Endodermal cell (in vitro differentiated cells): Measurements from ENCODE around the gene TAF11L9. TPM values are rescaled to one million over a fixed set of nuclear protein-coding genes. Genes with fewer than 3 reads are reported as not detected.
"Not testable (repeated sequence)": the region's sequence is repeated elsewhere in the genome, so short reads cannot be mapped to it uniquely, and the experiment has no call there.

ENCODE experiments used
- DNase-seq: peaks from one replicate; pipeline ENCODE4 v3.0.0-alpha.2; 2017
- H3K27ac ChIP-seq: 2 replicates; pipeline ENCODE4 v1.5.1; 2013; ENCODE audit warnings: mild to moderate bottlenecking, low read depth, low read length, moderate library complexity
- H3K27me3 ChIP-seq: 2 replicates; pipeline ENCODE4 v1.6.1; 2013; ENCODE audit warnings: mild to moderate bottlenecking, low read length, moderate library complexity; ENCODE audit not compliant: insufficient read depth, control insufficient read depth, poor library complexity, severe bottlenecking
- H3K36me3 ChIP-seq: 2 replicates; pipeline ENCODE4 v1.7.0; 2013; ENCODE audit warnings: mild to moderate bottlenecking, low read length, moderate library complexity; ENCODE audit not compliant: control insufficient read depth, insufficient read depth
- H3K4me1 ChIP-seq: one replicate; pipeline ENCODE4 v1.7.0; 2013; ENCODE audit warnings: low read length; ENCODE audit not compliant: control insufficient read depth, insufficient read depth
- H3K4me3 ChIP-seq: 2 replicates; pipeline ENCODE4 v1.5.1; 2013; ENCODE audit warnings: mild to moderate bottlenecking, low read length, moderate library complexity
- H3K9ac ChIP-seq: 2 replicates; pipeline ENCODE4 v1.6.1; 2013; ENCODE audit warnings: mild to moderate bottlenecking, low read length, moderate library complexity; ENCODE audit not compliant: poor library complexity, severe bottlenecking; ENCODE audit errors: extremely low read depth
- H3K9me3 ChIP-seq: 2 replicates; pipeline ENCODE4 v1.6.1; 2013; ENCODE audit warnings: mild to moderate bottlenecking, low read length, moderate library complexity; ENCODE audit not compliant: control insufficient read depth
- H3K27ac Mint-ChIP-seq: 2 replicates; pipeline ENCODE4 v1.8.0; 2020; ENCODE audit warnings: mixed read lengths
- H3K27me3 Mint-ChIP-seq: 2 replicates; pipeline ENCODE4 v1.8.0; 2021; ENCODE audit warnings: mild to moderate bottlenecking, mixed read lengths; ENCODE audit not compliant: insufficient read depth
- H3K36me3 Mint-ChIP-seq: 2 replicates; pipeline ENCODE4 v1.8.0; 2020; ENCODE audit warnings: low read depth, mixed read lengths
- H3K4me1 Mint-ChIP-seq: 2 replicates; pipeline ENCODE4 v1.8.0; 2020; ENCODE audit warnings: mixed read lengths
- H3K4me3 Mint-ChIP-seq: 2 replicates; pipeline ENCODE4 v1.8.0; 2020; ENCODE audit warnings: mild to moderate bottlenecking, moderate library complexity, mixed read lengths
- H3K9me3 Mint-ChIP-seq: 2 replicates; pipeline ENCODE4 v1.8.0; 2020; ENCODE audit warnings: mild to moderate bottlenecking, mixed read lengths
- WGBS, 2 experiments: methylation state at CpG; one replicate each; pipeline versions ENCODE4 v1.1.5 to v1.1.7; 2013; ENCODE audit warnings: missing lambda C conversion rate in 2 of 2, mixed read lengths in 1 of 2; ENCODE audit not compliant: insufficient coverage in 1 of 2, insufficient read length in 1 of 2; 5-methylcytosine and 5-hydroxymethylcytosine counted together
- long read RNA-seq, 4 experiments: library from polyadenylated mRNA in 2 of 4; library from RNA in 1 of 4; library from capped mRNA in 1 of 4; stranded (forward) in 3 of 4; unstranded in 1 of 4; transcript quantifications; one replicate each; pipeline ENCODE4 v2.0.0, GENCODE V29; 2020 to 2021; ENCODE audit warnings: inconsistent platforms in 1 of 4
- polyA plus RNA-seq, 2 experiments: library from polyadenylated mRNA; stranded (reverse); fragments of 50-300 nt; gene quantifications; one replicate each; pipeline ENCODE4 v1.2.3, GENCODE V29; 2013
- total RNA-seq, 2 donors: library from RNA; stranded (reverse); fragmentation: NEBNext Ultra II Directional in 1 of 2; extraction: Animal tissue kit (Norgen Biotek cat#: 25700) in 1 of 2; gene quantifications; 2 replicates in 1 of 2; 3 replicates in 1 of 2; pipeline ENCODE4 v1.2.1, GENCODE V29; 2021
- TF ChIP-seq, protein P1 (sequence below): fragments of 200-600 bp; sonication (generic); conservative IDR thresholded peaks from 2 replicates; pipeline ENCODE4 v1.5.0; 2021; ENCODE audit warnings: antibody characterized with exemption, mild to moderate bottlenecking

Gene TAF11L9
- total RNA-seq, result not detected
- polyA plus RNA-seq (2013, experiment 1 of 2), result not detected
- not detected for polyA plus RNA-seq (2013, experiment 2 of 2)
- long read RNA-seq, experiment 1, result 0 reads
- long read RNA-seq, experiment 2, result 0 reads
- long read RNA-seq, experiment 3, result 0 reads
- long read RNA-seq, experiment 4, result 0 reads

DNA sequence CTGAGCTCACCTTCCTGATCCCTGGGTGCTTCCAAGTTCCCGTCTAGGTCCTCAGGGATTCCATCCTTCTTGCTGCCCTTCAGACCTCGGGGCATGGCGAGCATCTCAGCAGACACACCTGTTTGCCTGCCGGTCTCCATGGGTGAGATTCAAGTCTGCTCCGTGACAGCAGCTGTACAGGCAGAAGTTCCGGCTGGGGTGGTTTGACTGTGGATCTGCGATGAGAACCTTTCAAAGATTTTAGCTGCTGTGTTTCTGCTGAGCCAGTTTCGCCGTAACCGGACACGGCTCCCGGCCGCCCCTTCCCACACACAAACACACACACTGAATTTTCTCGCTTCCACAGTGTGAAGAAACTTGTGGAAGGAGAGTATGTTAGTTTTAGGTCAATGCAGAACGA lies at the start of gene TAF11L9:
Gene TAF11L9 (minus strand): TSS at position 140 of the 400 bp plus-strand sequence.
- H3K4me1 Mint-ChIP-seq, H3K4me1 ChIP-seq, H3K9me3 Mint-ChIP-seq, H3K9ac ChIP-seq, H3K27me3 ChIP-seq, H3K27ac ChIP-seq, DNase-seq, H3K27ac Mint-ChIP-seq, H3K9me3 ChIP-seq, H3K27me3 Mint-ChIP-seq, H3K36me3 Mint-ChIP-seq, H3K4me3 Mint-ChIP-seq, H3K4me3 ChIP-seq, H3K36me3 ChIP-seq: not testable (repeated sequence)
- no CpG with 5 or more reads among the region's 15 CpGs for WGBS, 2 experiments

DNA sequence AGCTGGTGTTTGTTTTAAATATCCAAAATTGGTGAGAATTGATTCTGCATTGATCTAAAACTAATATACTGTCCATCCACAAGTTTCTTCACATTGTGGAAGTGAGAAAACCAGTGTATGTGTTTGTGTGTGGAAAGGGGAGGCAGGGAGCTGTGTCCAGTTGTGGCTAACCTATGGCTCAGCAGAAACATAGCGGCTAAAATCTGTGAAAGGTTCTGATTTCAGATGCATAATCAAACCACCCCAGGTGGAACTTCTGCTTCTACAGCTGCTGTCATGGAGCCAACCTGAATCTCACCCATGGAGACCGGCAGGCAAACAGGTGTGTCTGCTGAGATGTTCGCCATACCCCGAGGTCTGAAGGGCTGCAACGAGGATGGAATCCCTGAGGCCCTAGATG lies 40.0 kb upstream of the TAF11L9 start, which contains the start of gene TAF11L14:
Gene TAF11L14 (plus strand): TSS at position 301 of the 400 bp plus-strand sequence.
- TF ChIP-seq, protein P1, sequence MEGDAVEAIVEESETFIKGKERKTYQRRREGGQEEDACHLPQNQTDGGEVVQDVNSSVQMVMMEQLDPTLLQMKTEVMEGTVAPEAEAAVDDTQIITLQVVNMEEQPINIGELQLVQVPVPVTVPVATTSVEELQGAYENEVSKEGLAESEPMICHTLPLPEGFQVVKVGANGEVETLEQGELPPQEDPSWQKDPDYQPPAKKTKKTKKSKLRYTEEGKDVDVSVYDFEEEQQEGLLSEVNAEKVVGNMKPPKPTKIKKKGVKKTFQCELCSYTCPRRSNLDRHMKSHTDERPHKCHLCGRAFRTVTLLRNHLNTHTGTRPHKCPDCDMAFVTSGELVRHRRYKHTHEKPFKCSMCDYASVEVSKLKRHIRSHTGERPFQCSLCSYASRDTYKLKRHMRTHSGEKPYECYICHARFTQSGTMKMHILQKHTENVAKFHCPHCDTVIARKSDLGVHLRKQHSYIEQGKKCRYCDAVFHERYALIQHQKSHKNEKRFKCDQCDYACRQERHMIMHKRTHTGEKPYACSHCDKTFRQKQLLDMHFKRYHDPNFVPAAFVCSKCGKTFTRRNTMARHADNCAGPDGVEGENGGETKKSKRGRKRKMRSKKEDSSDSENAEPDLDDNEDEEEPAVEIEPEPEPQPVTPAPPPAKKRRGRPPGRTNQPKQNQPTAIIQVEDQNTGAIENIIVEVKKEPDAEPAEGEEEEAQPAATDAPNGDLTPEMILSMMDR, result no peak
- Histone ChIP-seq H3K27me3 (no peaks in the 10 kb centered on the region), H3K36me3 (no peaks in the 10 kb centered on the region), H3K27ac (no peak within 1 kb of the TSS), H3K9me3 (no peaks in the 10 kb centered on the region), H3K4me1 (no peaks in the 10 kb centered on the region), H3K4me3 (no peak within 1 kb of the TSS), H3K9ac (no peak within 1 kb of the TSS)
- no peaks in the 10 kb centered on the region for H3K9me3 Mint-ChIP-seq
- H3K36me3 Mint-ChIP-seq, result no peaks in the 10 kb centered on the region
- no peak for DNase-seq
- no peak within 1 kb of the TSS for H3K4me3 Mint-ChIP-seq
- H3K27me3 Mint-ChIP-seq, result no peaks in the 10 kb centered on the region
- H3K4me1 Mint-ChIP-seq, result no peaks in the 10 kb centered on the region
- H3K27ac Mint-ChIP-seq, result no peak within 1 kb of the TSS
- 87 to 96% methylated on average over 4 to 5 of the region's 5 CpGs for WGBS, 2 experiments

DNA sequence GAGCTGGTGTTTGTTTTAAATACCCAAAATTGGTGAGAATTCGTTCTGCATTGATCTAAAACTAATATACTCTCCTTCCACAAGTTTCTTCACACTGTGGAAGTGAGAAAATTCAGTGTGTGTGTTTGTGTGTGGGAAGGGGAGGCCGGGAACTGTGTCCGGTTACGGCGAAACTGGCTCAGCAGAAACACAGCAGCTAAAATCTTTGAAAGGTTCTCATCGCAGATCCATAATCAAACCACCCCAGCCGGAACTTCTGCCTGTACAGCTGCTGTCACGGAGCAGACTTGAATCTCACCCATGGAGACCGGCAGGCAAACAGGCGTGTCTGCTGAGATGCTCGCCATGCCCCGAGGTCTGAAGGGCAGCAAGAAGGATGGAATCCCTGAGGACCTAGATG lies 37.6 kb upstream of the TAF11L9 start, which contains the start of gene TAF11L13:
Gene TAF11L13 (plus strand): TSS at position 301 of the 400 bp plus-strand sequence.
- H3K4me1 ChIP-seq, H3K27ac ChIP-seq, H3K4me3 Mint-ChIP-seq, H3K9me3 ChIP-seq, H3K9me3 Mint-ChIP-seq, H3K27me3 ChIP-seq, H3K36me3 ChIP-seq, DNase-seq, H3K36me3 Mint-ChIP-seq, H3K27me3 Mint-ChIP-seq, H3K4me3 ChIP-seq, H3K4me1 Mint-ChIP-seq, H3K9ac ChIP-seq, H3K27ac Mint-ChIP-seq: not testable (repeated sequence)
- WGBS, 2 experiments, result 93% methylated on average over 6 of the region's 12 CpGs; no CpG with 5 or more reads in 1 of the 2 experiments

DNA sequence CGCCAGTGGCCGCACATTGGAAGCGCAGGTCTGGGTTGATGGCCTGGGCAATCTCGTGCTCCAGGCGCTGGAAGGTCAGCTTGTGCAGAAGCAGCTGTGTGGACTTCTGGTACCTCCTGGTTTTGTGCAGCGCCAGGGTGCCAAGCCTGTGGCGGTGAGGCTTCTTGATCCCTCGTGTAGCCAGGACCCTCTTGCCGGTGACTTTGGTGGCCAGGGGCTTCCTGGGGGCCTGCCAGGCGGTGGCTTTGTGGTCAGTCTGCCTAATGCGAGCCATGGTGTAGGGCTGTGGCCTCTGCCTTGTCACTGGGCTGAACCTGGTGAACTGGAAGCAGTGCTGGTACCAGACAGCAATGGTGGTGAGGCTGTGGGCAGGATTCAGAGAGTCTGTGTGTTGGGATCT lies 31.5 kb upstream of the TAF11L9 start:
- no peaks in the 10 kb centered on the region for H3K36me3 ChIP-seq
- H3K27ac ChIP-seq, result no peak overlapping the region
- WGBS, 2 experiments, result 95% methylated on average over 11 of the region's 11 CpGs; no CpG with 5 or more reads in 1 of the 2 experiments
- Mint-ChIP-seq H3K9me3 (no peaks in the 10 kb centered on the region), H3K4me3 (no peak overlapping the region), H3K27ac (no peak overlapping the region), H3K36me3 (no peaks in the 10 kb centered on the region), H3K27me3 (no peaks in the 10 kb centered on the region), H3K4me1 (no peaks in the 10 kb centered on the region)
- H3K9ac ChIP-seq, result no peak overlapping the region
- no peak overlapping the region for H3K4me3 ChIP-seq
- H3K9me3 ChIP-seq, result no peaks in the 10 kb centered on the region
- no peaks in the 10 kb centered on the region for H3K27me3 ChIP-seq
- TF ChIP-seq, protein P1, result no peak
- DNase-seq, result no peak
- no peaks in the 10 kb centered on the region for H3K4me1 ChIP-seq
